Stomach (tissue), 4 donors: ENCODE results near the gene ADNP.

ENCODE experiments used
- CTCF ChIP-seq, 7 experiments: fragments of 450-650 bp in 4 of 7; fragments of 200-600 bp in 3 of 7; sonication (generic) in 3 of 7; IDR thresholded peaks; one replicate each; pipeline ENCODE4 v1.5.1; 2016 to 2019; ENCODE audit warnings: antibody characterized with exemption in 7 of 7, control low read depth in 2 of 7, mild to moderate bottlenecking in 1 of 7
- POLR2A ChIP-seq, 4 donors: fragments of 450-650 bp; IDR thresholded peaks; one replicate each; pipeline ENCODE4 v1.6.1; 2016; ENCODE audit warnings: antibody characterized with exemption in 4 of 4, control low read depth in 2 of 4, mild to moderate bottlenecking in 1 of 4, moderate library complexity in 1 of 4
- POLR2AphosphoS5 ChIP-seq, 3 donors: sonication (generic); formaldehyde crosslinking; IDR thresholded peaks; one replicate each; pipeline ENCODE4 v1.6.1; 2016; ENCODE audit warnings: antibody characterized with exemption in 3 of 3

GRCh38 chr20:50865114-50865513 is 66.1 kb downstream of the ADNP start:
- no peak for TF ChIP-seq POLR2A (IDR thresholded peaks at IDR 0.05)
- TF ChIP-seq CTCF (IDR thresholded peaks at IDR 0.05) = no peak
- TF ChIP-seq POLR2AphosphoS5 (IDR thresholded peaks at IDR 0.05) = no peak
